GM12878 (cell line): ENCODE data around the gene TMOD2.

Source experiments
- E2F8 ChIP-seq: fragments of 450-650 bp; IDR thresholded peaks from 2 replicates; pipeline ENCODE4 v1.6.1; 2018; ENCODE audit warnings: mild to moderate bottlenecking, low read depth, moderate library complexity; ENCODE audit not compliant: partially characterized antibody
- EGR1 ChIP-seq, 2 experiments: IDR thresholded peaks; 1 replicate in 1 of 2; 2 replicates in 1 of 2; pipeline ENCODE4 v1.6.1; 2011 to 2012; ENCODE audit warnings: low read depth in 2 of 2, low read length in 2 of 2, borderline replicate concordance in 1 of 2, mild to moderate bottlenecking in 1 of 2, moderate library complexity in 1 of 2
- ETV6 ChIP-seq, 2 experiments: fragments of 450-650 bp in 1 of 2; IDR thresholded peaks in 1 of 2; conservative IDR thresholded peaks in 1 of 2; 2 replicates each; pipeline ENCODE4 v1.6.1; 2014; ENCODE audit warnings: antibody characterized with exemption in 1 of 2, borderline replicate concordance in 1 of 2, low read depth in 1 of 2, mild to moderate bottlenecking in 1 of 2, moderate library complexity in 1 of 2
- SREBF1 ChIP-seq: IDR thresholded peaks from 2 replicates; pipeline ENCODE4 v1.6.1; 2012; ENCODE audit warnings: mild to moderate bottlenecking, low read length
- TF ChIP-seq, protein P1 (sequence below): IDR thresholded peaks from 2 replicates; pipeline ENCODE4 v1.6.1; 2011; ENCODE audit warnings: low read depth, low read length, improper control_type of control experiment, borderline replicate concordance
- TF ChIP-seq, protein P2 (sequence below), 3 experiments: IDR thresholded peaks in 2 of 3; conservative IDR thresholded peaks in 1 of 3; 2 replicates each; pipeline ENCODE4 v1.5.1; 2011; ENCODE audit warnings: low read depth in 3 of 3, low read length in 3 of 3, mild to moderate bottlenecking in 3 of 3, control low read depth in 2 of 3, moderate library complexity in 2 of 3, inconsistent platforms in 1 of 3, mixed read lengths in 1 of 3; ENCODE audit not compliant: control insufficient read depth in 2 of 3, insufficient read depth in 1 of 3; ENCODE audit errors: extremely low read depth in 1 of 3

DNA sequence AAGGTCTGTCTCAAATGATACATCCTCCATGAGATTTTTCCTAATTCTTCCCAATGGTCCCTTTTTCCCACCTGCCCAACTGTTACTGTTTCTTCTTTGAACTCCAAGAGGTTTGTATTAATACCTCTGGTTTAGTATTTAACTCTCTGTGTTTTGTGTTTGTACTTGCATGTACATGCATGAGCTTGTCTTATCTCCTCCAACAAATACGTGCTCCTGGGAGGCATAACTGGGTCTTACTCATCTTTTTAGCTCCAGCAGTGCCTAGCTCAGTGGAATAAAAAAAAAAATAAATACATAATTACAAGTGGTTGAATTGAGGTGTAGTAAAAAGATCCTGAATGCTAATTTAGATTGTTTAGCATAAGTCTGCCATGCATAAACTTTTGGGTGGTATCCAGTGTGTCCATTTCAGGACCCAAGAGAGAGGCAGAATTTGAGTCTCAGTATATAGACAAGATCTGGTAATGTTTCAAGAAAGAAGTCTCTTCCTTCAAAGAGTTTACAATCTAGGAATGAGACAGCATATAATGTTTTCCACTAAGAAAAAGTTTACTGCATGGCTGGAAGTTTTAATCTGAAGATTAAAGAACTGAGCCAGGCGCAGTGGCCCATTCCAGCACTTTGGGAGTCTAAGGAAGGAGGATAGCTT lies 12.2 kb upstream of the TMOD2 start:
- TF ChIP-seq, protein P1, sequence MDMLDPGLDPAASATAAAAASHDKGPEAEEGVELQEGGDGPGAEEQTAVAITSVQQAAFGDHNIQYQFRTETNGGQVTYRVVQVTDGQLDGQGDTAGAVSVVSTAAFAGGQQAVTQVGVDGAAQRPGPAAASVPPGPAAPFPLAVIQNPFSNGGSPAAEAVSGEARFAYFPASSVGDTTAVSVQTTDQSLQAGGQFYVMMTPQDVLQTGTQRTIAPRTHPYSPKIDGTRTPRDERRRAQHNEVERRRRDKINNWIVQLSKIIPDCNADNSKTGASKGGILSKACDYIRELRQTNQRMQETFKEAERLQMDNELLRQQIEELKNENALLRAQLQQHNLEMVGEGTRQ: no peak
- no peak for TF ChIP-seq SREBF1
- no peak for TF ChIP-seq ETV6 (conservative IDR thresholded peaks at IDR 0.05 in 1 of 2, IDR thresholded peaks at IDR 0.05 in 1 of 2; ENCODE audit: borderline replicate concordance in 1 of 2, low read depth in 1 of 2)
- no peak for TF ChIP-seq EGR1 (IDR thresholded peaks at IDR 0.05; ENCODE audit: borderline replicate concordance in 1 of 2, low read depth in 2 of 2, low read length in 2 of 2)
- TF ChIP-seq E2F8: no peak
- TF ChIP-seq, protein P2, sequence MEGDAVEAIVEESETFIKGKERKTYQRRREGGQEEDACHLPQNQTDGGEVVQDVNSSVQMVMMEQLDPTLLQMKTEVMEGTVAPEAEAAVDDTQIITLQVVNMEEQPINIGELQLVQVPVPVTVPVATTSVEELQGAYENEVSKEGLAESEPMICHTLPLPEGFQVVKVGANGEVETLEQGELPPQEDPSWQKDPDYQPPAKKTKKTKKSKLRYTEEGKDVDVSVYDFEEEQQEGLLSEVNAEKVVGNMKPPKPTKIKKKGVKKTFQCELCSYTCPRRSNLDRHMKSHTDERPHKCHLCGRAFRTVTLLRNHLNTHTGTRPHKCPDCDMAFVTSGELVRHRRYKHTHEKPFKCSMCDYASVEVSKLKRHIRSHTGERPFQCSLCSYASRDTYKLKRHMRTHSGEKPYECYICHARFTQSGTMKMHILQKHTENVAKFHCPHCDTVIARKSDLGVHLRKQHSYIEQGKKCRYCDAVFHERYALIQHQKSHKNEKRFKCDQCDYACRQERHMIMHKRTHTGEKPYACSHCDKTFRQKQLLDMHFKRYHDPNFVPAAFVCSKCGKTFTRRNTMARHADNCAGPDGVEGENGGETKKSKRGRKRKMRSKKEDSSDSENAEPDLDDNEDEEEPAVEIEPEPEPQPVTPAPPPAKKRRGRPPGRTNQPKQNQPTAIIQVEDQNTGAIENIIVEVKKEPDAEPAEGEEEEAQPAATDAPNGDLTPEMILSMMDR (IDR thresholded peaks at IDR 0.05 in 2 of 3, conservative IDR thresholded peaks at IDR 0.05 in 1 of 3; ENCODE audit: control insufficient read depth in 2 of 3, extremely low read depth in 1 of 3, insufficient read depth in 1 of 3, low read depth in 3 of 3, low read length in 3 of 3): no peak
